VCaP (cell line): ENCODE results near the gene SPATA2L.

Source experiments
- H3K27ac ChIP-seq: fragments of 450-650 bp; 2 replicates; pipeline ENCODE4 v1.5.1; 2017
- TF ChIP-seq, protein P1 (sequence below): fragments of 450-650 bp; conservative IDR thresholded peaks from 2 replicates; pipeline ENCODE4 v1.5.1; 2017; ENCODE audit warnings: mild to moderate bottlenecking, moderate library complexity

SPATA2L gene

GRCh38 chr16:89709166-89709565 lies 7.7 kb upstream of the SPATA2L start:
- TF ChIP-seq, protein P1, sequence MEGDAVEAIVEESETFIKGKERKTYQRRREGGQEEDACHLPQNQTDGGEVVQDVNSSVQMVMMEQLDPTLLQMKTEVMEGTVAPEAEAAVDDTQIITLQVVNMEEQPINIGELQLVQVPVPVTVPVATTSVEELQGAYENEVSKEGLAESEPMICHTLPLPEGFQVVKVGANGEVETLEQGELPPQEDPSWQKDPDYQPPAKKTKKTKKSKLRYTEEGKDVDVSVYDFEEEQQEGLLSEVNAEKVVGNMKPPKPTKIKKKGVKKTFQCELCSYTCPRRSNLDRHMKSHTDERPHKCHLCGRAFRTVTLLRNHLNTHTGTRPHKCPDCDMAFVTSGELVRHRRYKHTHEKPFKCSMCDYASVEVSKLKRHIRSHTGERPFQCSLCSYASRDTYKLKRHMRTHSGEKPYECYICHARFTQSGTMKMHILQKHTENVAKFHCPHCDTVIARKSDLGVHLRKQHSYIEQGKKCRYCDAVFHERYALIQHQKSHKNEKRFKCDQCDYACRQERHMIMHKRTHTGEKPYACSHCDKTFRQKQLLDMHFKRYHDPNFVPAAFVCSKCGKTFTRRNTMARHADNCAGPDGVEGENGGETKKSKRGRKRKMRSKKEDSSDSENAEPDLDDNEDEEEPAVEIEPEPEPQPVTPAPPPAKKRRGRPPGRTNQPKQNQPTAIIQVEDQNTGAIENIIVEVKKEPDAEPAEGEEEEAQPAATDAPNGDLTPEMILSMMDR = no peak
- no peak overlapping the region for H3K27ac ChIP-seq

DNA sequence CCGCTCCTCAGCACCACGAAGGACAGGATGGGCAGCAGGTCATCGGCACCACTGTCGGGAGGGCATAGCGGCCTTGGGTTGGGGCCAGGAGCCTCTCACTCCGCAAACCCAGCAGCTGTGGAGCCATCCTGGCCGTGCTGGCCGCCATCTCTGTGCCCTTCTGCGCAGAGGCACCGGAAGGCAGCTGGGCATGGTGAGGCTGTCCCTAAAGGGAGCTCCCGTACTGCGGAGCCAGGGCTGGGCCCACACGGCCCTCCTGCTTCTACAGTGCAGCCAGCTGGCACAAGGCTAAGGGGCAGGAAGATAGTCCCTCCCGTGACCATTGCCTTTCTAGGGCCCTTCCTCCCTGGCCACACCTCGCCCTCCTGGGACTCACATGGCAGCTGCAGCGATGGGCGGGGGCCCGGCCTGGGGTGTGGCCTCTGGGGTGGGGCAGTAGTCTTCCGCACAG lies 7.0 kb upstream of the SPATA2L start:
- TF ChIP-seq, protein P1 = no peak
- no peak overlapping the region for H3K27ac ChIP-seq

DNA sequence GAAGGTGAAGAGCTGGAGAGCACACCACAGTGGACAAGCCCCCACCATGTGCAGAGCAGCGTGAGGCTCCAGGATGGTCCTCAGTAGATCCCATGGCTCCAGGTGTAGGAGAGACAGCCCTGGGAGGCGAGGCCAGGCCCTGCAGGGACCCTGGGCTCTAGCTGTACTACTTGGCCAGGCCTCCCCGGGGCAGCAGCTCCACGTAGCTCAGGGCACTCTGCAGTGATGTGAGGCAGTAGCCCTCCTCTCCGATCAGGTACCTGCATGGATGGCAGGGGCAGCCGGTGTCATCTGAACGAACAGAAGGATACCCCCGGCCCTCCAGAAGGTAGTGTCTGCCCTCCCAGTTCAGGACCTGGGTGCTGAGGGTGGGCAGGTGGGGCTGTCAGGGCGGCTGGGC lies 6.2 kb upstream of the SPATA2L start:
- TF ChIP-seq, protein P1 = no peak
- no peak overlapping the region for H3K27ac ChIP-seq

- H3K27ac ChIP-seq = no peak overlapping the region
- TF ChIP-seq, protein P1 = no peak
Measured at GRCh38 chr16:89706518-89707260, 5.2 kb upstream of the SPATA2L start.

DNA sequence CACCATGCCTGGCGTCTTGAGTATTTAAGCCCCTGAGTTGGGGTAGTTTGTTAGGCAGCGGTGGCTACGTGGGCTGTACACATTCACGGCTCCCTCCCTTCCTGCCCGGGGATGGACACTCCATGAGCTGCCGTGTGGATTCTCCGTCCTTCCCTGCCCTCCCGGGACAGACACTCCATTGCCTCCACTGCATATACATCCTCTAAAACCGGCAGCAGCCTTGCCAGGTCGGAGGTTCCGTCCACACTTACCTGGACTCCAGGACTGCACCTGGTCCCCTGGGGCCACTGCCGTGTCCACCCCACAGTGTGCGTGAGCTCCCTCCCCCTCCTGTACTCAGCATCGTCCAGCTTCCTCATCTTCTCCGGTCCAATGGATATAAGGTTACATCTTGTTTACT lies 3.5 kb upstream of the SPATA2L start:
- H3K27ac ChIP-seq = no peak overlapping the region
- TF ChIP-seq, protein P1 = no peak

- TF ChIP-seq, protein P1 = no peak
- no peak overlapping the region for H3K27ac ChIP-seq
Measured at GRCh38 chr16:89704281-89704680, 2.8 kb upstream of the SPATA2L start.

GRCh38 chr16:89700649-89701424 lies 668 bp downstream of the SPATA2L start:
- peak overlapping the region; percentile 53 for H3K27ac ChIP-seq
- TF ChIP-seq, protein P1 = no peak
